Neutrophil (primary cell): Measurements from ENCODE around the gene ANKS1B.

ENCODE experiments used
- H3K27ac ChIP-seq: fragments of 200-600 bp; sonication (generic); 2 replicates; pipeline ENCODE4 v1.5.1; 2016; ENCODE audit warnings: mild to moderate bottlenecking, moderate library complexity
- H3K27me3 ChIP-seq: fragments of 200-600 bp; sonication (generic); 2 replicates; pipeline ENCODE4 v1.6.0; 2016; ENCODE audit warnings: mild to moderate bottlenecking
- H3K36me3 ChIP-seq: fragments of 200-600 bp; sonication (generic); 2 replicates; pipeline ENCODE4 v1.5.1; 2017
- H3K4me1 ChIP-seq, 2 experiments: fragments of 200-600 bp in 1 of 2; sonication (generic) in 1 of 2; 1 replicate in 1 of 2; 2 replicates in 1 of 2; pipeline versions ENCODE4 v1.5.1 to v1.6.1; 2013 to 2016; ENCODE audit warnings: low read depth in 1 of 2, low read length in 1 of 2, mild to moderate bottlenecking in 1 of 2, moderate library complexity in 1 of 2; ENCODE audit not compliant: control insufficient read depth in 1 of 2, insufficient read depth in 1 of 2
- H3K4me3 ChIP-seq, 2 experiments: fragments of 200-600 bp in 1 of 2; sonication (generic) in 1 of 2; 1 replicate in 1 of 2; 2 replicates in 1 of 2; pipeline ENCODE4 v1.5.1; 2013 to 2016; ENCODE audit warnings: low read depth in 1 of 2, low read length in 1 of 2, mild to moderate bottlenecking in 1 of 2, moderate library complexity in 1 of 2
- H3K9me3 ChIP-seq: fragments of 200-600 bp; sonication (generic); 2 replicates; pipeline ENCODE4 v1.5.1; 2016
- TF ChIP-seq, protein P1 (sequence below): fragments of 200-600 bp; sonication (generic); IDR thresholded peaks from 2 replicates; pipeline ENCODE4 v1.5.1; 2016; ENCODE audit warnings: antibody characterized with exemption

The ANKS1B gene

DNA sequence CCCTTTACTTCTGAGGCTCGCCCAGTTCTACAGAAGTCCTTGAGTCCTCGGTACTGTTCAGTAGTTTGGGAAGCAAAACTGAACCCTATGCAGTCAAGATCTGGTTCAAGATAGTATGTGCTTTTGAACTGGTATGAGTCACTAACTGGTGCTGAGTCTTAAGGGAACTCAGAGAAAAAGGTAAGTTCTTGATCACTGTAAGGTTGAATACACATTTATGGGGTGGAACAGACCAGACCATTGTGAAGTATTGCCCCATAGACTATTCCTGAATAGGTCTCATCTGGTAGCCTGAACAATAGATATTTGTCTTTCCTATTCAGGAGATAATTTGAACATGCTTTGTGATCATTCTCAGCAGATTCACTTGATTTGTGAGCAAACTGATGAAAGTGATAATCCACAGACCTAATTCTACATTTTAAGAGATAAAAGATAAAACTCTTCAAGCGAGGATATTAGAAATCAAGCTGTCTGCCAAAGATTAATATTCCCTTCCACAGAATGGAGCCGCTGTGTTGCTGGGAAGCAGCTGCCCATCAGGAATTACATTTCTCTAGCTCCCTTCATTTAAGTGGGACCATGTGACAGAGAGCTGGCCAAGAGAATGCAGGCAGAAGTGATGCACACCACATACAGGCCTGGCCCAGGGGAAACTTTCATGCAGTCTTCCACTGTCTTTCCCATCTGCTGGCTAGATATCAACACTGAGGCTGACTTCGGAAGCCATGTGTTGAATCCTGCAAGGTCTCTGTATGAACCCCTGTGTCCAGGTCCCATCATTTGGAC lies 707.0 kb downstream of the ANKS1B start:
- TF ChIP-seq, protein P1, sequence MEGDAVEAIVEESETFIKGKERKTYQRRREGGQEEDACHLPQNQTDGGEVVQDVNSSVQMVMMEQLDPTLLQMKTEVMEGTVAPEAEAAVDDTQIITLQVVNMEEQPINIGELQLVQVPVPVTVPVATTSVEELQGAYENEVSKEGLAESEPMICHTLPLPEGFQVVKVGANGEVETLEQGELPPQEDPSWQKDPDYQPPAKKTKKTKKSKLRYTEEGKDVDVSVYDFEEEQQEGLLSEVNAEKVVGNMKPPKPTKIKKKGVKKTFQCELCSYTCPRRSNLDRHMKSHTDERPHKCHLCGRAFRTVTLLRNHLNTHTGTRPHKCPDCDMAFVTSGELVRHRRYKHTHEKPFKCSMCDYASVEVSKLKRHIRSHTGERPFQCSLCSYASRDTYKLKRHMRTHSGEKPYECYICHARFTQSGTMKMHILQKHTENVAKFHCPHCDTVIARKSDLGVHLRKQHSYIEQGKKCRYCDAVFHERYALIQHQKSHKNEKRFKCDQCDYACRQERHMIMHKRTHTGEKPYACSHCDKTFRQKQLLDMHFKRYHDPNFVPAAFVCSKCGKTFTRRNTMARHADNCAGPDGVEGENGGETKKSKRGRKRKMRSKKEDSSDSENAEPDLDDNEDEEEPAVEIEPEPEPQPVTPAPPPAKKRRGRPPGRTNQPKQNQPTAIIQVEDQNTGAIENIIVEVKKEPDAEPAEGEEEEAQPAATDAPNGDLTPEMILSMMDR: no peak
- Histone ChIP-seq H3K4me1 (no peaks in the 10 kb centered on the region), H3K27ac (no peak overlapping the region), H3K4me3 (no peak overlapping the region), H3K36me3 (no peaks in the 10 kb centered on the region), H3K27me3 (no peaks in the 10 kb centered on the region), H3K9me3 (no peaks in the 10 kb centered on the region)

DNA sequence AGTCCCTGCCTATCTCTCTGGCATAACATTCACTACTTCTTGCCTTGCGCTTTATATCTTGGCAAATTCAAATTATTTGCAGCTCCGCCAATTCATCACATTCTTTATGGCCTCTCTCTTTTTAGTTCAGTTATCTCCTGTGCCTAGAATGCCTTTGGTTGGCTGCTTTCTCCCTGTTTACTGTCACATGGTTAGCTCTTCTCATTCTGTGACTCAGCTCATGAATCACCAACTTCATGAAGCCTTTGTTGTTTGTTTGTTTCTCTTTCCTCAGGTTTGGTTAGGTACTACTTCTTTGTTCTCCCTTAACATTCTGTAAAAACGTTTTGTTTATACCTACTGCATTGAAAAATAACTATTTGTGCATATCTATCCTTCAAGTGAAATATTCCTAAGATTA lies 713.7 kb downstream of the ANKS1B start:
- Histone ChIP-seq H3K27me3 (no peaks in the 10 kb centered on the region), H3K9me3 (no peaks in the 10 kb centered on the region), H3K4me1 (no peaks in the 10 kb centered on the region), H3K36me3 (no peaks in the 10 kb centered on the region), H3K4me3 (no peak overlapping the region), H3K27ac (no peak overlapping the region)
- TF ChIP-seq, protein P1: no peak

DNA sequence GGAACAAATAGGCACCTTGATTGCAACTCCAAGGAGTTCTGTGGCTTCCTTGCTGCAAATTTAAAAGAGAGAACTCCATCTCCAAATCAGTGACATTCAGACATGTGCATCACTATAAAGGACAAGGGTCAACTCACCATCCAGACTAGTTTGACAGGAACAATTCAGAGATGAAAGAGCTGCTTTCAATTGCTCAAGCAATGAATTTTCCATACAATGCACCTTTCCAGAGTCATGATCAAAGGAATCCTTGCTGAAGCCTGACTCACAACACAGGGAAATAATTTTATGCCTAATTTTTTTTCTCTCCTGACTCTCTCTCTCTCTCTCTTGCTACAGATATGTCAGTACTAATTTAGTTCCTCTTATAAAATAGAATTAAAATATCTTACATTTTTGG lies 717.7 kb downstream of the ANKS1B start:
- H3K4me3 ChIP-seq: no peak overlapping the region
- TF ChIP-seq, protein P1: no peak
- H3K36me3 ChIP-seq: no peaks in the 10 kb centered on the region
- H3K4me1 ChIP-seq: no peaks in the 10 kb centered on the region
- no peaks in the 10 kb centered on the region for H3K27me3 ChIP-seq
- H3K9me3 ChIP-seq: no peaks in the 10 kb centered on the region
- no peak overlapping the region for H3K27ac ChIP-seq

DNA sequence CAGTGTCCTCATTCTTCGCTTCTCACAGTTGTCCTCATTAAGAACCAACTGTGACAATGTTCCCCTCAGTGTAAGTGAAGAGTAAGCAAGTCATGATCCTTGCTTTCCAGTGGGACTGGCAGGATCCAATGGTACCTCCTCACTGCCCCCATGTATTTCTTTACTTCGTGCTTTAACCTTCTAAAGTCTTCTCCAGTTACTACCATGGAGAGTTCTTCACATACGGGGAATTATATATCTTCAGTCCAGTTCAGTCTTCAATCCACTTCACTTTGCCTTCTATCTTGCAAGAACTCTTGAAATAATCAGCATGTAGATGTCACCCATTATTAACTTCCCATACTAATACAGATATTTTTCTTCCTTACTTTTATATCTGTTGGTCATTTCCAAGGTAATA lies 719.1 kb downstream of the ANKS1B start:
- Histone ChIP-seq H3K36me3 (no peaks in the 10 kb centered on the region), H3K27ac (no peak overlapping the region), H3K4me1 (no peaks in the 10 kb centered on the region), H3K27me3 (no peaks in the 10 kb centered on the region), H3K9me3 (no peaks in the 10 kb centered on the region), H3K4me3 (no peak overlapping the region)
- TF ChIP-seq, protein P1: no peak

DNA sequence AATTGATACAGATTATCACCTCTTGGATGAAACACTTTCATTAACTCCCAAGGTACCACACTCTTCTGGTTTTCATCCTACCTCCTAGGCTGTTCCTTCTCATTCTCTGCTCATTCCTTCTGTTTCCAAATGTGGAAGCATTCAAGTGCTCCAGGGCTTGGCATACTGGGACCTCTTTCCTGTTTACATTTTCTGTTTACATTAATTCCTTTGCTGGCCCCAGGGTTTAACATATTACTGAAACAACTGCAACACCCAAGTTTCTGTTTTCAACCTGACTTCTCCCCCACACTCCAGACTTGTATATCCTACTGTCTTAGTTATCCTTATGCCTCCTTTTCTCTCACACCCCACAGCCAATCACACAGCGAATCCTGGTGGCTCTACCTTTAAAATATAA lies 723.5 kb downstream of the ANKS1B start:
- no peaks in the 10 kb centered on the region for H3K9me3 ChIP-seq
- no peaks in the 10 kb centered on the region for H3K27me3 ChIP-seq
- H3K4me1 ChIP-seq: no peaks in the 10 kb centered on the region
- H3K4me3 ChIP-seq: no peak overlapping the region
- H3K27ac ChIP-seq: no peak overlapping the region
- TF ChIP-seq, protein P1: no peak
- H3K36me3 ChIP-seq: no peaks in the 10 kb centered on the region
